ENCODE measurements around the gene PINLYP.
A peak's percentile ranks its signal among the peaks of the same experiment; 100 is the strongest.
"Not testable (repeated sequence)": the region's sequence is repeated elsewhere in the genome, so short reads cannot be mapped to it uniquely, and the experiment has no call there.

PINLYP gene

GRCh38 chr19:43547926-43548325 is 27.7 kb upstream of the PINLYP start:
- not testable (repeated sequence) for DNase-seq (ENCODE audit: extremely low read depth in 1 of 2, low read depth in 1 of 2)

- DNase-seq (ENCODE audit: extremely low read depth in 1 of 2, low read depth in 1 of 2), result no peak
Observed at GRCh38 chr19:43548706-43549105, 26.9 kb upstream of the PINLYP start.

- DNase-seq (ENCODE audit: extremely low read depth in 1 of 2, low read depth in 1 of 2), result no peak
Observed at GRCh38 chr19:43551399-43552197, 24.0 kb upstream of the PINLYP start.

GRCh38 chr19:43552198-43552450 is 23.5 kb upstream of the PINLYP start:
- DNase-seq (ENCODE audit: extremely low read depth in 1 of 2, low read depth in 1 of 2), result no peak

GRCh38 chr19:43552616-43553015 is 23.0 kb upstream of the PINLYP start:
- DNase-seq (ENCODE audit: extremely low read depth in 1 of 2, low read depth in 1 of 2), result no peak

GRCh38 chr19:43553656-43554055 is 21.9 kb upstream of the PINLYP start:
- DNase-seq (ENCODE audit: extremely low read depth in 1 of 2, low read depth in 1 of 2), result no peak

GRCh38 chr19:43554317-43554895 is 21.2 kb upstream of the PINLYP start:
- DNase-seq (ENCODE audit: extremely low read depth in 1 of 2, low read depth in 1 of 2), result no peak

GRCh38 chr19:43555185-43555770 is 20.3 kb upstream of the PINLYP start:
- DNase-seq (ENCODE audit: extremely low read depth in 1 of 2, low read depth in 1 of 2), result peak in 1 of 2 donors; percentile 68

- peak in 1 of 2 donors; percentile 23 for DNase-seq (ENCODE audit: extremely low read depth in 1 of 2, low read depth in 1 of 2)
Observed at GRCh38 chr19:43560687-43561086, 14.9 kb upstream of the PINLYP start.

GRCh38 chr19:43561139-43561970 is 14.2 kb upstream of the PINLYP start:
- DNase-seq (ENCODE audit: extremely low read depth in 1 of 2, low read depth in 1 of 2), result no peak

GRCh38 chr19:43562226-43562697 is 13.3 kb upstream of the PINLYP start:
- peak in 1 of 2 donors; percentile 43 for DNase-seq (ENCODE audit: extremely low read depth in 1 of 2, low read depth in 1 of 2)

GRCh38 chr19:43562698-43563241 is 12.8 kb upstream of the PINLYP start:
- peak; percentile 53 to 68 for DNase-seq (ENCODE audit: extremely low read depth in 1 of 2, low read depth in 1 of 2)

GRCh38 chr19:43563816-43564457 is 11.7 kb upstream of the PINLYP start:
- DNase-seq (ENCODE audit: extremely low read depth in 1 of 2, low read depth in 1 of 2), result no peak

- no peak for DNase-seq (ENCODE audit: extremely low read depth in 1 of 2, low read depth in 1 of 2)
Observed at GRCh38 chr19:43564800-43565199, 10.8 kb upstream of the PINLYP start.

GRCh38 chr19:43569657-43570056 is 5.9 kb upstream of the PINLYP start:
- DNase-seq (ENCODE audit: extremely low read depth in 1 of 2, low read depth in 1 of 2), result no peak

GRCh38 chr19:43570174-43570791 is 5.3 kb upstream of the PINLYP start:
- no peak for DNase-seq (ENCODE audit: extremely low read depth in 1 of 2, low read depth in 1 of 2)

- no peak for DNase-seq (ENCODE audit: extremely low read depth in 1 of 2, low read depth in 1 of 2)
Observed at GRCh38 chr19:43572171-43572588, 3.4 kb upstream of the PINLYP start.

GRCh38 chr19:43574424-43575155 is 1.0 kb upstream of the PINLYP start:
- no peak for DNase-seq (ENCODE audit: extremely low read depth in 1 of 2, low read depth in 1 of 2)

Measured in stimulated activated CD8-positive, alpha-beta memory T cell treated with anti-CD3 and anti-CD28 coated beads, Interleukin-7, amount 100 ng/mL, for 48 hours (primary cell).